OCI-LY7 (cell line): Measurements from ENCODE around the gene TRIM27. TPM values are rescaled to one million over a fixed set of nuclear protein-coding genes. Genes with fewer than 3 reads are reported as not detected.

Source experiments
- BruUV-seq: library from RNA; stranded (reverse); fragments of 400-500 nt; replicated peaks from 2 replicates; lab custom pipeline; 2021; lab: Mats Ljungman, UMichigan
- CTCF ChIA-PET: fragments of 300-600 bp; sonication (Branson Sonifier 250); formaldehyde crosslinking; loops from one replicate; lab custom pipeline; 2022; ENCODE audit warnings: antibody characterized with exemption; ENCODE audit not compliant: unreplicated experiment; lab: Charles Lee
- POLR2A ChIA-PET: fragments of 300-600 bp; sonication (Branson Sonifier 250); formaldehyde crosslinking; loops from one replicate; lab custom pipeline; 2022; ENCODE audit warnings: antibody characterized with exemption; lab: Charles Lee
- DNase-seq: peaks from one replicate; pipeline ENCODE4 v3.0.0-alpha.2; 2015; ENCODE audit warnings: low spot score
- H2AFZ ChIP-seq: fragments of 200-600 bp; sonication (generic), shearing (Covaris generic); 2 replicates; pipeline ENCODE4 v1.6.1; 2014; ENCODE audit warnings: mild to moderate bottlenecking, antibody characterized with exemption, low read length, moderate library complexity
- H3K27ac ChIP-seq: fragments of 200-600 bp; sonication (generic); 2 replicates; pipeline ENCODE4 v1.5.1; 2014; ENCODE audit warnings: mixed run types, low read depth, mild to moderate bottlenecking, moderate library complexity, low read length, inconsistent platforms; ENCODE audit not compliant: poor library complexity, severe bottlenecking
- H3K36me3 ChIP-seq: fragments of 200-600 bp; sonication (generic); 2 replicates; pipeline ENCODE4 v1.6.1; 2014; ENCODE audit warnings: mild to moderate bottlenecking, antibody characterized with exemption, low read length, moderate library complexity, mixed read lengths; ENCODE audit not compliant: insufficient read depth
- H3K4me1 ChIP-seq: fragments of 200-600 bp; sonication (generic); 2 replicates; pipeline ENCODE4 v1.5.1; 2014; ENCODE audit warnings: mild to moderate bottlenecking, low read length; ENCODE audit not compliant: insufficient read depth, poor library complexity, severe bottlenecking
- H3K4me2 ChIP-seq: fragments of 200-600 bp; sonication (generic); 2 replicates; pipeline ENCODE4 v1.6.1; 2014; ENCODE audit warnings: mild to moderate bottlenecking, low read length
- H3K4me3 ChIP-seq: fragments of 200-600 bp; sonication (generic); 2 replicates; pipeline ENCODE4 v1.5.1; 2014; ENCODE audit warnings: mild to moderate bottlenecking, low read depth, low read length; ENCODE audit not compliant: poor library complexity, severe bottlenecking
- H3K79me2 ChIP-seq: fragments of 200-600 bp; sonication (generic); 2 replicates; pipeline ENCODE4 v1.6.1; 2016; ENCODE audit warnings: low read depth, mild to moderate bottlenecking, low read length, moderate library complexity, mixed read lengths; ENCODE audit not compliant: insufficient read depth
- H3K9me2 ChIP-seq: fragments of 200-600 bp; sonication (generic); 2 replicates; pipeline ENCODE4 v1.6.1; 2016; ENCODE audit warnings: mild to moderate bottlenecking, low read length, mixed read lengths; ENCODE audit not compliant: insufficient read depth
- H3K9me3 ChIP-seq: fragments of 200-600 bp; sonication (generic); 2 replicates; pipeline ENCODE4 v1.6.1; 2014; ENCODE audit warnings: mild to moderate bottlenecking, mixed run types, low read length, mixed read lengths
- H4K20me1 ChIP-seq: fragments of 200-600 bp; sonication (generic); 2 replicates; pipeline ENCODE4 v1.6.1; 2014; ENCODE audit warnings: mild to moderate bottlenecking, antibody characterized with exemption, low read length, moderate library complexity, mixed read lengths; ENCODE audit not compliant: insufficient read depth
- EZH2phosphoT487 ChIP-seq: fragments of 200-600 bp; sonication (generic); IDR thresholded peaks from 2 replicates; pipeline ENCODE4 v1.6.1; 2018; ENCODE audit warnings: low read depth, borderline replicate concordance, mild to moderate bottlenecking, mixed run types, antibody characterized with exemption, low read length, moderate library complexity, mixed read lengths
- intact Hi-C: fragments of 100-400 bp; cut with micrococcal nuclease; formaldehyde crosslinking; loops from one replicate; pipeline ENCODE4 v1.10.0; 2022; ENCODE audit not compliant: unreplicated experiment
- total RNA-seq, 2 experiments: library from RNA; depleted of rRNA in 1 of 2; stranded (reverse); fragments of >200 nt in 1 of 2; shearing (Covaris generic) in 1 of 2; gene quantifications; 2 replicates each; pipeline ENCODE4 v1.2.3, GENCODE V29; 2014 to 2022
- TF ChIP-seq, protein P1 (sequence below): fragments of 200-600 bp; sonication (generic); conservative IDR thresholded peaks from 2 replicates; pipeline ENCODE4 v1.5.1; 2014; ENCODE audit warnings: mild to moderate bottlenecking, antibody characterized with exemption, low read length, moderate library complexity, mixed read lengths

Gene TRIM27
- total RNA-seq, 2 experiments from 2014 or later = 112 to 130 TPM

DNA sequence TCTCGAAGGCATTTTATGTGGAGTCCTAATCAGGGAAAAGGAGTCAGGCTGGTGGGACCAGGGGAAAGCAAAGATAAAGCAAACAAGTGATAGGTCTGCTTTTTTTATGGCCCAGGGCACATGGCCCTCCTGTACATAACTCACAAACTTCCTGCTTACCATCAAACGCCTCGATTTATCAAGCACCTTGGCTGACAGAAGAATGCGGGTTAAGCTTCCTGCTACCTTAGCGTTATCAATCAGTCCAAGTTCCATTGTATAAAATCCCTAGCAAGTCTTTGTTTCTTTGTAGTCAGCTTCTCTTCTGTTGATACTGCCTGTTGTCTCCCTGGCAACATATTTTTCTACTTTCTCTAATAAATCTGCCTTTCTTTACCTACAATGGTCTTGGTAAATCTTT, 4.1 kb upstream of the TRIM27 start:
- no peak overlapping the region for H2AFZ ChIP-seq
- BruUV-seq = no TSS peak
- CTCF ChIA-PET = no interaction called here

DNA sequence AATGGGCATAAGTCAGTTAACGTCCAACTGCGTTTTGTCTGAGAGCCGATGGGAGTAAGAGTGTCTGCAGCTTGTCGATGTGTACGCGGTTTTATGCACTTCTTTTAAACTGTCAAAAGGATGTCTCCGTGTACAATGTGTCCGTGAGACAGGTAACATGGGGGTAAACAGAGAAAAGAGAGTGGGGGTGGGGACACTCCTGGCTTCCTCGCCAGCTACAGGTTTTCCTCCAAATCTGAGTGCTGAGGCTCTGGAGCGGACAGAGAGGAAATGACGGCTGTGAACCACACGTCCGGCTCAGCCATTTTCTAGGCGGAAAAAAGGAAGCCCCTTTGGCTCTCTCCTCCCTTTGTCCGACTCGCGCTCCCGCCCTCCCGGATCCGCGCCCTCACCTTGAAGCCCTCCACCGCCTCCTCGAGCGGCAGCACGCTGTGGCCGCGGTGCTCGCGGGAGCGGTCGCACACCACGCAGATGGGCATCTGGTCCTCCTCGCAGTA, 916 bp downstream of the TRIM27 start:
- H2AFZ ChIP-seq = no peak overlapping the region; the same call in 1 of the 2 replicates
- intact Hi-C loops = loop anchor here (1.0 to 2.0 kb wide), 2 partner anchors 21 to 26 kb away; no protein-coding TSS in a partner anchor
- TF ChIP-seq, protein P1, sequence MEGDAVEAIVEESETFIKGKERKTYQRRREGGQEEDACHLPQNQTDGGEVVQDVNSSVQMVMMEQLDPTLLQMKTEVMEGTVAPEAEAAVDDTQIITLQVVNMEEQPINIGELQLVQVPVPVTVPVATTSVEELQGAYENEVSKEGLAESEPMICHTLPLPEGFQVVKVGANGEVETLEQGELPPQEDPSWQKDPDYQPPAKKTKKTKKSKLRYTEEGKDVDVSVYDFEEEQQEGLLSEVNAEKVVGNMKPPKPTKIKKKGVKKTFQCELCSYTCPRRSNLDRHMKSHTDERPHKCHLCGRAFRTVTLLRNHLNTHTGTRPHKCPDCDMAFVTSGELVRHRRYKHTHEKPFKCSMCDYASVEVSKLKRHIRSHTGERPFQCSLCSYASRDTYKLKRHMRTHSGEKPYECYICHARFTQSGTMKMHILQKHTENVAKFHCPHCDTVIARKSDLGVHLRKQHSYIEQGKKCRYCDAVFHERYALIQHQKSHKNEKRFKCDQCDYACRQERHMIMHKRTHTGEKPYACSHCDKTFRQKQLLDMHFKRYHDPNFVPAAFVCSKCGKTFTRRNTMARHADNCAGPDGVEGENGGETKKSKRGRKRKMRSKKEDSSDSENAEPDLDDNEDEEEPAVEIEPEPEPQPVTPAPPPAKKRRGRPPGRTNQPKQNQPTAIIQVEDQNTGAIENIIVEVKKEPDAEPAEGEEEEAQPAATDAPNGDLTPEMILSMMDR = no peak
- no peak for TF ChIP-seq EZH2phosphoT487
- H3K9me2 ChIP-seq = no peaks in the 10 kb centered on the region
- peak; percentile 74 for DNase-seq
- peaks cover 26% of the 10 kb centered on the region for H3K4me1 ChIP-seq
- H3K27ac ChIP-seq = peak overlapping the region; percentile 73
- CTCF ChIA-PET = interaction anchor here (0.8 kb wide), 1 partner anchor 33 kb away, joined by 3 read pairs; no protein-coding TSS in a partner anchor
- peaks cover 46% of the 10 kb centered on the region for H3K36me3 ChIP-seq
- peak overlapping the region; percentile 93 for H3K4me3 ChIP-seq
- H3K79me2 ChIP-seq = peaks cover 51% of the 10 kb centered on the region
- H4K20me1 ChIP-seq = peaks cover 18% of the 10 kb centered on the region
- POLR2A ChIA-PET = interaction anchor here (0.6 to 5.6 kb wide), 16 partner anchors 11 to 80 kb away, joined by 3 to 37 read pairs (median 4); no protein-coding TSS in a partner anchor
- peak overlapping the region; percentile 95 for H3K4me2 ChIP-seq
- BruUV-seq = no TSS peak
- no peaks in the 10 kb centered on the region for H3K9me3 ChIP-seq

More for the DNA sequence above, 4.1 kb upstream of the TRIM27 start:
- Histone ChIP-seq H3K27ac (no peak overlapping the region), H3K9me2 (no peaks in the 10 kb centered on the region), H3K79me2 (peaks cover 6% of the 10 kb centered on the region; the same call in 1 of the 2 replicates), H3K4me3 (no peak overlapping the region), H3K36me3 (no peaks in the 10 kb centered on the region), H3K4me2 (no peak overlapping the region), H3K4me1 (peaks cover 6% of the 10 kb centered on the region), H4K20me1 (no peaks in the 10 kb centered on the region), H3K9me3 (no peaks in the 10 kb centered on the region)
- no peak for TF ChIP-seq EZH2phosphoT487
- intact Hi-C loops = no loop called here
- POLR2A ChIA-PET = no interaction called here
- DNase-seq = no peak

DNA sequence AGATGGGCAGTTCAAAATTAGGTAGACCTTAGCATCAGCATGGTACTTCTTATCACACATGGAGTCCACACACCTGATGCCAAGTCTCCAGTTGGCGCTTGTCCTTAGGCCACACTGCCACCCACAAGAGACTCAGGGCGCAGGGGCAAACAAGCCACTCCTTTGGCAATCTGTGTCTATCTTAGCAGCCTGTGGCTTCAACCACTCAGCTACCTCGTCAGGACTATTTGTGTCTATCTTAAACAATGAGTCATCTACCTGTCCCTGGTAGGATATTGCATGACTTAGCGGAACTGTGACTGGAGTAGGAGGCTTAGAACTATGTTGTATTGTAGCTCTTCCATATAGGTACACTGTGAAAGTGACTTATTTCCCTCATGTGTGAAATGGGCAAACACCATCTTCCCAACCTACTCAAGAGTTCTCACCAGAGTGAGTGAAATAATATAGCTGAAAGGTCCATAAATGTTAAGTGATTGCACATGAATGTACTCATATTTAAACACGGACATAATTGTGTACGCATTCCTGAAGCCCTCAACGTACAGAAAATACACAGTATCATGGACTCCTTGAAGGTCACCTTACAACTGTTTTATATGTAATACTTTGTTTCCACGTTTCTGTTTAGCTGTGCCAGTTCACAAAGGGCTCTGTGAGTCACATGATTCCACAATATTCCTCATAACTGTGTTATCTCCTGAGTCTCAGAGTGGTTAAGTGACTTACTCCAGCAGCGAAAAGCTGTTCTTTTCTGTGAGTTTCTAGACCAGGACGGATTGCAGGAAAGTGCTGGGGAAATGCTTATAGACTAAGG, 1.6 kb downstream of the TRIM27 start:
- no peak for DNase-seq
- BruUV-seq = TSS peak; percentile 53
- intact Hi-C loops = loop anchor here (2.0 kb wide), 1 partner anchor 25 kb away; no protein-coding TSS in a partner anchor
- POLR2A ChIA-PET = interaction anchor here (0.5 to 5.6 kb wide), 14 partner anchors 10 to 85 kb away, joined by 3 to 37 read pairs (median 4); no protein-coding TSS in a partner anchor
- CTCF ChIA-PET = interaction anchor here (0.8 kb wide), 1 partner anchor 32 kb away, joined by 3 read pairs; no protein-coding TSS in a partner anchor
- Histone ChIP-seq H3K4me3 (peak overlapping the region; percentile 93), H3K36me3 (peaks cover 53% of the 10 kb centered on the region), H4K20me1 (peaks cover 18% of the 10 kb centered on the region), H3K79me2 (peaks cover 52% of the 10 kb centered on the region), H3K9me2 (no peaks in the 10 kb centered on the region), H3K4me1 (peaks cover 26% of the 10 kb centered on the region), H3K9me3 (no peaks in the 10 kb centered on the region), H3K4me2 (peak overlapping the region; percentile 95), H2AFZ (no peak overlapping the region), H3K27ac (peak overlapping the region; percentile 73)
- TF ChIP-seq EZH2phosphoT487 = no peak
- TF ChIP-seq, protein P1 = no peak
